HepG2 (cell line): Measurements from ENCODE around the gene MYOM1. TPM values are rescaled to one million over a fixed set of nuclear protein-coding genes. Genes with fewer than 3 reads are reported as not detected.

Experiments used
- JUN ChIP-seq: sonication (generic); formaldehyde crosslinking; IDR thresholded peaks from 2 replicates; pipeline ENCODE4 v1.4.0; 2020; ENCODE audit warnings: mild to moderate bottlenecking, missing genetic modification reagents
- MTA1 ChIP-seq: sonication (generic); formaldehyde crosslinking; IDR thresholded peaks from 2 replicates; pipeline ENCODE4 v1.4.0; 2020; ENCODE audit warnings: missing genetic modification reagents, mild to moderate bottlenecking, borderline replicate concordance
- SOX6 ChIP-seq, 2 experiments: fragments of 450-650 bp in 1 of 2; sonication (generic) in 1 of 2; formaldehyde crosslinking in 1 of 2; IDR thresholded peaks; 2 replicates each; pipeline versions ENCODE4 v1.4.0 to v1.6.1; 2017 to 2020; ENCODE audit warnings: antibody characterized with exemption in 1 of 2, mild to moderate bottlenecking in 1 of 2, missing genetic modification reagents in 1 of 2
- ZMYM4 ChIP-seq: sonication (generic); formaldehyde crosslinking; IDR thresholded peaks from 2 replicates; pipeline ENCODE4 v1.8.1; 2023; ENCODE audit warnings: mild to moderate bottlenecking, missing genetic modification reagents
- ZNF383 ChIP-seq: sonication (generic); formaldehyde crosslinking; IDR thresholded peaks from 2 replicates; pipeline ENCODE4 v1.4.0; 2020; ENCODE audit warnings: missing genetic modification reagents, mild to moderate bottlenecking, borderline replicate concordance
- polyA plus RNA-seq, 8 experiments: library from polyadenylated mRNA; depleted of rRNA in 3 of 8; stranded (reverse) in 7 of 8; unstranded in 1 of 8; fragments of >200 nt; fragmentation: Illumina TruSeq in 4 of 8; extraction: Trizol in 4 of 8; gene quantifications; 2 replicates each; pipeline versions ENCODE4 v1.2.1 to v1.2.3, GENCODE V29; 2011 to 2016; ENCODE audit warnings: low read depth in 4 of 8, missing spikeins in 1 of 8, mixed read lengths in 1 of 8; ENCODE audit not compliant: insufficient read depth in 1 of 8
- total RNA-seq, 5 experiments: library from RNA; depleted of rRNA; stranded (reverse); fragments of >200 nt; fragmentation: Illumina TruSeq; extraction: Trizol; gene quantifications; 2 replicates each; pipeline ENCODE4 v1.2.3, GENCODE V29; 2016; ENCODE audit warnings: low read depth in 1 of 5
- TF ChIP-seq, protein P1 (sequence below): sonication (generic); formaldehyde crosslinking; conservative IDR thresholded peaks from 2 replicates; pipeline ENCODE4 v1.4.0; 2020; ENCODE audit warnings: mild to moderate bottlenecking, missing genetic modification reagents, moderate library complexity
- TF ChIP-seq, protein P2 (sequence below): sonication (generic); formaldehyde crosslinking; conservative IDR thresholded peaks from 2 replicates; pipeline ENCODE4 v1.4.0; 2020; ENCODE audit warnings: missing genetic modification reagents
- TF ChIP-seq, protein P3 (sequence below): sonication (generic); formaldehyde crosslinking; IDR thresholded peaks from 2 replicates; pipeline ENCODE4 v1.9.0; 2022; ENCODE audit warnings: low read depth, missing genetic modification reagents

The MYOM1 gene
- total and polyA plus RNA-seq, 2 of the 13 experiments (the other 11 are each of a cell fraction or from before 2014, with no cell fraction given) = 0.46 to 0.98 TPM

DNA sequence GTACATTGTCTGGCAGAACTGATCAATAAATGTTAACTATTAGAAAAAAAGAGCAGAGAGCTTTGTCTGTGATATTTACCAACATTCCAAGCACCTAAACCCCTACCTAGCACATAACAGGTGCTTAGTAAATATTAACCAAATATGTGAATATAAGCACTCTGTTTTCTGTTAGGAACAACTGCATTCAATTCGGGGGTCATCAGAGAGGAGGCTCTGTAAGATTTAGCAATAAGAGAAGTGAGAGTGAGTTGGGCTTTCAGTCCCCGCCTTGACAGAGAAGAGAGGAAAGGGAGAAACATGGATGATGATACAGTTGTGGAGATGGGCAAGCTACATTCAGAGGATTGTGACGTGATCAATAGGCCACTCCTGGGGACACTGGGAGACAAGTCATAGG lies 47.7 kb downstream of the MYOM1 start (continued):
- TF ChIP-seq SOX6 (IDR thresholded peaks at IDR 0.05) (no peak), SOX6 (CRISPR knock-in tag; IDR thresholded peaks at IDR 0.05) (peak; percentile 35; the same call in 1 of the 2 replicates), ZMYM4 (0 out of 2 replicates have a peak, but pooled peaks have one; percentile 14), ZNF383 (CRISPR knock-in tag) (no peak), MTA1 (CRISPR knock-in tag) (no peak), JUN (CRISPR knock-in tag) (no peak)
- TF ChIP-seq, protein P1, sequence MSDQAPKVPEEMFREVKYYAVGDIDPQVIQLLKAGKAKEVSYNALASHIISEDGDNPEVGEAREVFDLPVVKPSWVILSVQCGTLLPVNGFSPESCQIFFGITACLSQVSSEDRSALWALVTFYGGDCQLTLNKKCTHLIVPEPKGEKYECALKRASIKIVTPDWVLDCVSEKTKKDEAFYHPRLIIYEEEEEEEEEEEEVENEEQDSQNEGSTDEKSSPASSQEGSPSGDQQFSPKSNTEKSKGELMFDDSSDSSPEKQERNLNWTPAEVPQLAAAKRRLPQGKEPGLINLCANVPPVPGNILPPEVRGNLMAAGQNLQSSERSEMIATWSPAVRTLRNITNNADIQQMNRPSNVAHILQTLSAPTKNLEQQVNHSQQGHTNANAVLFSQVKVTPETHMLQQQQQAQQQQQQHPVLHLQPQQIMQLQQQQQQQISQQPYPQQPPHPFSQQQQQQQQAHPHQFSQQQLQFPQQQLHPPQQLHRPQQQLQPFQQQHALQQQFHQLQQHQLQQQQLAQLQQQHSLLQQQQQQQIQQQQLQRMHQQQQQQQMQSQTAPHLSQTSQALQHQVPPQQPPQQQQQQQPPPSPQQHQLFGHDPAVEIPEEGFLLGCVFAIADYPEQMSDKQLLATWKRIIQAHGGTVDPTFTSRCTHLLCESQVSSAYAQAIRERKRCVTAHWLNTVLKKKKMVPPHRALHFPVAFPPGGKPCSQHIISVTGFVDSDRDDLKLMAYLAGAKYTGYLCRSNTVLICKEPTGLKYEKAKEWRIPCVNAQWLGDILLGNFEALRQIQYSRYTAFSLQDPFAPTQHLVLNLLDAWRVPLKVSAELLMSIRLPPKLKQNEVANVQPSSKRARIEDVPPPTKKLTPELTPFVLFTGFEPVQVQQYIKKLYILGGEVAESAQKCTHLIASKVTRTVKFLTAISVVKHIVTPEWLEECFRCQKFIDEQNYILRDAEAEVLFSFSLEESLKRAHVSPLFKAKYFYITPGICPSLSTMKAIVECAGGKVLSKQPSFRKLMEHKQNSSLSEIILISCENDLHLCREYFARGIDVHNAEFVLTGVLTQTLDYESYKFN (CRISPR knock-in tag) = peak; percentile 27; the same call in 1 of the 2 replicates
- TF ChIP-seq, protein P2, sequence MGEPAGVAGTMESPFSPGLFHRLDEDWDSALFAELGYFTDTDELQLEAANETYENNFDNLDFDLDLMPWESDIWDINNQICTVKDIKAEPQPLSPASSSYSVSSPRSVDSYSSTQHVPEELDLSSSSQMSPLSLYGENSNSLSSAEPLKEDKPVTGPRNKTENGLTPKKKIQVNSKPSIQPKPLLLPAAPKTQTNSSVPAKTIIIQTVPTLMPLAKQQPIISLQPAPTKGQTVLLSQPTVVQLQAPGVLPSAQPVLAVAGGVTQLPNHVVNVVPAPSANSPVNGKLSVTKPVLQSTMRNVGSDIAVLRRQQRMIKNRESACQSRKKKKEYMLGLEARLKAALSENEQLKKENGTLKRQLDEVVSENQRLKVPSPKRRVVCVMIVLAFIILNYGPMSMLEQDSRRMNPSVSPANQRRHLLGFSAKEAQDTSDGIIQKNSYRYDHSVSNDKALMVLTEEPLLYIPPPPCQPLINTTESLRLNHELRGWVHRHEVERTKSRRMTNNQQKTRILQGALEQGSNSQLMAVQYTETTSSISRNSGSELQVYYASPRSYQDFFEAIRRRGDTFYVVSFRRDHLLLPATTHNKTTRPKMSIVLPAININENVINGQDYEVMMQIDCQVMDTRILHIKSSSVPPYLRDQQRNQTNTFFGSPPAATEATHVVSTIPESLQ (CRISPR knock-in tag) = no peak
- TF ChIP-seq, protein P3, sequence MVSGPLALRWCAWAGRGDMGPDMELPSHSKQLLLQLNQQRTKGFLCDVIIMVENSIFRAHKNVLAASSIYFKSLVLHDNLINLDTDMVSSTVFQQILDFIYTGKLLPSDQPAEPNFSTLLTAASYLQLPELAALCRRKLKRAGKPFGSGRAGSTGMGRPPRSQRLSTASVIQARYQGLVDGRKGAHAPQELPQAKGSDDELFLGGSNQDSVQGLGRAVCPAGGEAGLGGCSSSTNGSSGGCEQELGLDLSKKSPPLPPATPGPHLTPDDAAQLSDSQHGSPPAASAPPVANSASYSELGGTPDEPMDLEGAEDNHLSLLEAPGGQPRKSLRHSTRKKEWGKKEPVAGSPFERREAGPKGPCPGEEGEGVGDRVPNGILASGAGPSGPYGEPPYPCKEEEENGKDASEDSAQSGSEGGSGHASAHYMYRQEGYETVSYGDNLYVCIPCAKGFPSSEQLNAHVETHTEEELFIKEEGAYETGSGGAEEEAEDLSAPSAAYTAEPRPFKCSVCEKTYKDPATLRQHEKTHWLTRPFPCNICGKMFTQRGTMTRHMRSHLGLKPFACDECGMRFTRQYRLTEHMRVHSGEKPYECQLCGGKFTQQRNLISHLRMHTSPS (CRISPR knock-in tag) = no peak
